ENCODE data around the gene AREG. TPM values are rescaled to one million over a fixed set of nuclear protein-coding genes. Genes with fewer than 3 reads are reported as not detected.

The AREG gene
- total and polyA plus RNA-seq, 2 experiments from 2014 or later, result 128 to 129 TPM

GRCh38 chr4:74453829-74454742 lies 9.2 kb downstream of the AREG start:
- H3K4me3 ChIP-seq, result no peak overlapping the region
- H4K20me1 ChIP-seq (ENCODE audit: insufficient read depth, poor library complexity, severe bottlenecking), result no peaks in the 10 kb centered on the region
- WGBS (ENCODE audit: low lambda C conversion rate, missing lambda C conversion rate), result 97% methylated on average over 6 of the region's 6 CpGs
- H3K4me2 ChIP-seq, result no peak overlapping the region
- H3K9me2 ChIP-seq (replicated peaks; ENCODE audit: insufficient read depth), result no peaks in the 10 kb centered on the region
- TF ChIP-seq EZH2phosphoT487 (IDR thresholded peaks at IDR 0.05; ENCODE audit: low read depth, severe bottlenecking, unreplicated experiment), result no peak
- TF ChIP-seq EZH2 (IDR thresholded peaks at IDR 0.05; ENCODE audit: borderline replicate concordance), result no peak
- no peak for TF ChIP-seq CTCF (IDR thresholded peaks at IDR 0.05; ENCODE audit: poor library complexity)
- no peaks in the 10 kb centered on the region for H3K79me2 ChIP-seq
- H3K27ac ChIP-seq, result no peak overlapping the region
- no peaks in the 10 kb centered on the region for H3K36me3 ChIP-seq (replicated peaks; ENCODE audit: insufficient read depth, low read depth)
- DNase-seq (ENCODE audit: low spot score), result no peak
- no peak overlapping the region for H2AFZ ChIP-seq
- H3K4me1 ChIP-seq (ENCODE audit: insufficient read depth), result no peaks in the 10 kb centered on the region
- no peaks in the 10 kb centered on the region for H3K27me3 ChIP-seq
- H3K9me3 ChIP-seq (ENCODE audit: low read depth), result no peaks in the 10 kb centered on the region

GRCh38 chr4:74455361-74456055 lies 10.6 kb downstream of the AREG start:
- no peaks in the 10 kb centered on the region for H3K9me2 ChIP-seq (replicated peaks; ENCODE audit: insufficient read depth)
- TF ChIP-seq EZH2phosphoT487 (IDR thresholded peaks at IDR 0.05; ENCODE audit: low read depth, severe bottlenecking, unreplicated experiment) (no peak), EZH2 (IDR thresholded peaks at IDR 0.05; ENCODE audit: borderline replicate concordance) (no peak), CTCF (IDR thresholded peaks at IDR 0.05; ENCODE audit: poor library complexity) (no peak)
- H3K9me3 ChIP-seq (ENCODE audit: low read depth), result peaks cover 1% of the 10 kb centered on the region
- no peaks in the 10 kb centered on the region for H3K4me1 ChIP-seq (ENCODE audit: insufficient read depth)
- no peak overlapping the region for H3K4me3 ChIP-seq
- no peaks in the 10 kb centered on the region for H3K36me3 ChIP-seq (replicated peaks; ENCODE audit: insufficient read depth, low read depth)
- H3K79me2 ChIP-seq, result no peaks in the 10 kb centered on the region
- DNase-seq (ENCODE audit: low spot score), result no peak
- H3K27me3 ChIP-seq, result no peaks in the 10 kb centered on the region
- no peak overlapping the region for H3K4me2 ChIP-seq
- H4K20me1 ChIP-seq (ENCODE audit: insufficient read depth, poor library complexity, severe bottlenecking), result no peaks in the 10 kb centered on the region
- WGBS (ENCODE audit: low lambda C conversion rate, missing lambda C conversion rate), result 92% methylated on average over 4 of the region's 4 CpGs
- H2AFZ ChIP-seq, result no peak overlapping the region
- H3K27ac ChIP-seq, result no peak overlapping the region

GRCh38 chr4:74456056-74456744 lies 11.3 kb downstream of the AREG start:
- H4K20me1 ChIP-seq (ENCODE audit: insufficient read depth, poor library complexity, severe bottlenecking), result no peaks in the 10 kb centered on the region
- H2AFZ ChIP-seq, result no peak overlapping the region
- no peaks in the 10 kb centered on the region for H3K9me2 ChIP-seq (replicated peaks; ENCODE audit: insufficient read depth)
- peaks cover 8% of the 10 kb centered on the region for H3K9me3 ChIP-seq (ENCODE audit: low read depth)
- no peak overlapping the region for H3K27ac ChIP-seq
- TF ChIP-seq CTCF (IDR thresholded peaks at IDR 0.05; ENCODE audit: poor library complexity) (no peak), EZH2phosphoT487 (IDR thresholded peaks at IDR 0.05; ENCODE audit: low read depth, severe bottlenecking, unreplicated experiment) (no peak), EZH2 (IDR thresholded peaks at IDR 0.05; ENCODE audit: borderline replicate concordance) (no peak)
- no peaks in the 10 kb centered on the region for H3K36me3 ChIP-seq (replicated peaks; ENCODE audit: insufficient read depth, low read depth)
- H3K27me3 ChIP-seq, result no peaks in the 10 kb centered on the region
- H3K4me3 ChIP-seq, result no peak overlapping the region
- DNase-seq (ENCODE audit: low spot score), result no peak
- H3K4me1 ChIP-seq (ENCODE audit: insufficient read depth), result no peaks in the 10 kb centered on the region
- WGBS (ENCODE audit: low lambda C conversion rate, missing lambda C conversion rate), result 72% methylated on average over 3 of the region's 3 CpGs
- H3K4me2 ChIP-seq, result no peak overlapping the region
- no peaks in the 10 kb centered on the region for H3K79me2 ChIP-seq
